Endothelial cell of umbilical vein (primary cell): ENCODE results near the gene UBR4. TPM values are rescaled to one million over a fixed set of nuclear protein-coding genes. Genes with fewer than 3 reads are reported as not detected.

Experiments
- BruUV-seq: library from RNA; stranded (reverse); fragments of 400-500 nt; replicated peaks from 2 replicates; lab custom pipeline; 2021; lab: Mats Ljungman, UMichigan
- CTCF ChIA-PET: fragments of 300-600, 350-600 bp; sonication (Branson Sonifier 250); formaldehyde crosslinking; loops from one replicate; lab custom pipeline; 2021; ENCODE audit warnings: antibody characterized with exemption, inconsistent platforms; lab: Charles Lee
- POLR2A ChIA-PET: fragments of 300-600, 350-600 bp; sonication (Branson Sonifier 250); formaldehyde crosslinking; loops from one replicate; lab custom pipeline; 2021; ENCODE audit warnings: antibody characterized with exemption, inconsistent platforms; lab: Charles Lee
- DNase-seq: peaks from one replicate; pipeline ENCODE4 v3.0.0-alpha.2; 2011; ENCODE audit warnings: low read depth, low spot score
- FAIRE-seq: peaks from 2 replicates; lab custom pipeline; 2011; peaks lifted over from hg19 to GRCh38; lab: Jason Lieb, UNC
- H2AFZ ChIP-seq: 2 replicates; pipeline ENCODE4 v1.6.0; 2012; ENCODE audit warnings: low read depth, low read length, control low read depth, inconsistent platforms
- H3K27ac ChIP-seq: 2 replicates; pipeline ENCODE4 v1.5.1; 2011; ENCODE audit warnings: low read depth, mild to moderate bottlenecking, control low read depth, low read length, moderate library complexity; ENCODE audit not compliant: insufficient read depth
- H3K27me3 ChIP-seq, 2 experiments: 2 replicates each; pipeline versions ENCODE4 v1.6.0 to v1.6.1; 2011; ENCODE audit warnings: low read length in 2 of 2, mixed read lengths in 1 of 2; ENCODE audit not compliant: control insufficient read depth in 2 of 2, insufficient read depth in 2 of 2
- H3K36me3 ChIP-seq, 2 experiments: 2 replicates in 1 of 2; 3 replicates in 1 of 2; pipeline ENCODE4 v1.5.1; 2011; ENCODE audit warnings: low read length in 2 of 2, mild to moderate bottlenecking in 1 of 2, moderate library complexity in 1 of 2; ENCODE audit not compliant: control insufficient read depth in 2 of 2, insufficient read depth in 2 of 2; ENCODE audit errors: extremely low read depth in 1 of 2
- H3K4me1 ChIP-seq: 3 replicates; pipeline ENCODE4 v1.5.1; 2011; ENCODE audit warnings: mild to moderate bottlenecking, low read length; ENCODE audit not compliant: control insufficient read depth, insufficient read depth; ENCODE audit errors: extremely low read depth
- H3K4me2 ChIP-seq: 2 replicates; pipeline ENCODE4 v1.6.1; 2011; ENCODE audit warnings: low read length, control low read depth, mixed read lengths; ENCODE audit not compliant: insufficient read depth
- H3K4me3 ChIP-seq, 3 experiments: fragments of 200-600 bp in 1 of 3; sonication (generic), shearing (Covaris generic) in 1 of 3; replicated peaks in 1 of 3; 2 replicates each; pipeline ENCODE4 v1.5.1; 2011 to 2016; ENCODE audit warnings: control low read depth in 3 of 3, low read length in 3 of 3, mild to moderate bottlenecking in 2 of 3, inconsistent platforms in 1 of 3, low read depth in 1 of 3, moderate library complexity in 1 of 3; ENCODE audit not compliant: insufficient read depth in 1 of 3
- H3K79me2 ChIP-seq: 2 replicates; pipeline ENCODE4 v1.6.0; 2012; ENCODE audit warnings: low read length, inconsistent platforms; ENCODE audit not compliant: control insufficient read depth, insufficient read depth
- H3K9ac ChIP-seq: replicated peaks from 2 replicates; pipeline ENCODE3; 2011; ENCODE audit warnings: low read length, control low read depth; ENCODE audit not compliant: insufficient read depth; ENCODE audit errors: extremely low read depth
- H3K9me1 ChIP-seq: replicated peaks from 3 replicates; pipeline ENCODE4 v1.6.0; 2011; ENCODE audit warnings: mild to moderate bottlenecking, low read length; ENCODE audit not compliant: control insufficient read depth, insufficient read depth; ENCODE audit errors: extremely low read depth
- H3K9me3 ChIP-seq: replicated peaks from 2 replicates; pipeline ENCODE4 v1.5.1; 2012; ENCODE audit warnings: low read length, inconsistent platforms; ENCODE audit not compliant: control insufficient read depth, insufficient read depth
- H4K20me1 ChIP-seq: replicated peaks from 2 replicates; pipeline ENCODE3; 2011; ENCODE audit warnings: mild to moderate bottlenecking, low read length; ENCODE audit not compliant: control insufficient read depth, insufficient read depth; ENCODE audit errors: extremely low read depth
- EZH2 ChIP-seq: IDR thresholded peaks from 2 replicates; pipeline ENCODE4 v1.6.1; 2012; ENCODE audit warnings: borderline replicate concordance, low read depth, mild to moderate bottlenecking, moderate library complexity, low read length, inconsistent platforms; ENCODE audit not compliant: severe bottlenecking
- JUN ChIP-seq: IDR thresholded peaks from 2 replicates; pipeline ENCODE4 v1.6.1; 2011; ENCODE audit warnings: borderline replicate concordance, low read depth; ENCODE audit not compliant: insufficient read length, insufficient read depth
- MYC ChIP-seq: IDR thresholded peaks from one replicate; pipeline ENCODE4 v1.6.1; 2011; ENCODE audit warnings: mild to moderate bottlenecking, low read depth, low read length
- POLR2A ChIP-seq: IDR thresholded peaks from 2 replicates; pipeline ENCODE4 v1.6.1; 2012; ENCODE audit warnings: low read depth, mild to moderate bottlenecking, control low read depth, low read length
- POLR2AphosphoS5 ChIP-seq: IDR thresholded peaks from 2 replicates; pipeline ENCODE4 v1.6.1; 2012; ENCODE audit warnings: low read depth, mild to moderate bottlenecking, control low read depth, low read length, moderate library complexity; ENCODE audit not compliant: insufficient read depth
- dilution Hi-C: fragments of 300-500 bp; cut with MboI; formaldehyde crosslinking; loops from one replicate; pipeline ENCODE4 v1.15.0; 2019; ENCODE audit warnings: low sequenced_read_pairs; ENCODE audit not compliant: extremely low pct_ligation_motif_present
- intact Hi-C: fragments of 100-400 bp; cut with micrococcal nuclease; formaldehyde crosslinking; loops from one replicate; pipeline ENCODE4 v1.10.0; 2022
- polyA plus RNA-seq, 4 experiments: library from polyadenylated mRNA; depleted of rRNA in 3 of 4; stranded (reverse) in 3 of 4; unstranded in 1 of 4; fragments of >200 nt; gene quantifications; 2 replicates each; pipeline versions ENCODE4 v1.2.1 to v1.2.3, GENCODE V29; 2011 to 2012; ENCODE audit warnings: missing spikeins in 1 of 4
- total RNA-seq: library from RNA; stranded (reverse); gene quantifications from 2 replicates; pipeline ENCODE4 v1.2.3, GENCODE V29; 2021
- TF ChIP-seq, protein P1 (sequence below): IDR thresholded peaks from 2 replicates; pipeline ENCODE4 v1.6.1; 2011; ENCODE audit not compliant: insufficient read depth, insufficient read length

The UBR4 gene
- total and polyA plus RNA-seq, 2 donors (not counting 3 experiments of a cell fraction or from before 2014, with no cell fraction given): 125 to 150 TPM

- H4K20me1 ChIP-seq: no peaks in the 10 kb centered on the region
- FAIRE-seq (no peak), DNase-seq (no peak)
- no peaks in the 10 kb centered on the region for H3K27me3 ChIP-seq
- H3K9ac ChIP-seq: no peak overlapping the region
- H3K36me3 ChIP-seq: peaks cover 43 to 75% of the 10 kb centered on the region in 2 experiments
- intact Hi-C loops (no loop called here), dilution Hi-C loops (no loop called here)
- H3K4me2 ChIP-seq: no peak overlapping the region
- no peaks in the 10 kb centered on the region for H3K79me2 ChIP-seq
- ChIA-PET CTCF (interaction anchor here (7.9 kb wide), 1 partner anchor 216 kb away, joined by 114 read pairs; no protein-coding TSS in a partner anchor), POLR2A (no interaction called here)
- no peak overlapping the region for H3K4me3 ChIP-seq
- no peak overlapping the region for H2AFZ ChIP-seq
- H3K4me1 ChIP-seq: no peaks in the 10 kb centered on the region
- TF ChIP-seq EZH2 (no peak), JUN (no peak), MYC (no peak), POLR2A (no peak)
- TF ChIP-seq, protein P1, sequence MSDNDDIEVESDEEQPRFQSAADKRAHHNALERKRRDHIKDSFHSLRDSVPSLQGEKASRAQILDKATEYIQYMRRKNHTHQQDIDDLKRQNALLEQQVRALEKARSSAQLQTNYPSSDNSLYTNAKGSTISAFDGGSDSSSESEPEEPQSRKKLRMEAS: no peak
- no peaks in the 10 kb centered on the region for H3K9me3 ChIP-seq
- no TSS peak for BruUV-seq
- no peaks in the 10 kb centered on the region for H3K9me1 ChIP-seq
- H3K27ac ChIP-seq: no peak overlapping the region
These were observed 110.0 kb downstream of the UBR4 start for GRCh38 chr1:19100028-19100427.

- ChIA-PET CTCF (interaction anchor here (0.9 to 7.9 kb wide), 13 partner anchors 17 to 213 kb away, joined by 3 to 114 read pairs (median 5); partner anchors contain the start of gene IFFO2), POLR2A (no interaction called here)
- Histone ChIP-seq H4K20me1 (no peaks in the 10 kb centered on the region), H3K79me2 (no peaks in the 10 kb centered on the region), H3K4me3 (no peak overlapping the region), H3K9ac (no peak overlapping the region), H3K27ac (no peak overlapping the region), H3K4me2 (no peak overlapping the region), H3K4me1 (no peaks in the 10 kb centered on the region), H3K9me1 (no peaks in the 10 kb centered on the region), H3K36me3 (peaks cover 55 to 80% of the 10 kb centered on the region in 2 experiments), H3K27me3 (no peaks in the 10 kb centered on the region), H2AFZ (no peak overlapping the region), H3K9me3 (no peaks in the 10 kb centered on the region)
- no TSS peak for BruUV-seq
- dilution Hi-C loops (no loop called here), intact Hi-C loops (loop anchor here (1.0 to 5.0 kb wide), 4 partner anchors 85 to 213 kb away; no protein-coding TSS in a partner anchor)
- TF ChIP-seq EZH2 (no peak), MYC (no peak), POLR2AphosphoS5 (no peak)
- TF ChIP-seq, protein P1: no peak
- DNase-seq (no peak), FAIRE-seq (no peak)
These were observed 113.1 kb downstream of the UBR4 start for GRCh38 chr1:19096990-19097389.
